GM19240 (cell line): ENCODE results near the gene HHAT.

Experiments used
- DNase-seq: peaks from one replicate; pipeline ENCODE4 v3.0.0; 2011; ENCODE audit warnings: low spot score; ENCODE audit not compliant: insufficient read length

HHAT gene

GRCh38 chr1:210707300-210708240, 378.9 kb downstream of the HHAT start:
- DNase-seq, result no peak

- DNase-seq, result no peak
These were observed 381.0 kb downstream of the HHAT start for GRCh38 chr1:210709701-210710100.

GRCh38 chr1:210711825-210712612, 383.3 kb downstream of the HHAT start:
- DNase-seq, result no peak

- DNase-seq, result no peak
These were observed 386.4 kb downstream of the HHAT start for GRCh38 chr1:210715072-210715471.

- DNase-seq, result no peak
These were observed 393.8 kb downstream of the HHAT start for GRCh38 chr1:210722410-210723081.

- DNase-seq, result no peak
These were observed 394.9 kb downstream of the HHAT start for GRCh38 chr1:210723646-210724045.

GRCh38 chr1:210724768-210725167, 396.1 kb downstream of the HHAT start:
- DNase-seq, result no peak
